Adipocyte (in vitro differentiated cells): ENCODE results near the gene IL19.
A peak's percentile ranks its signal among the peaks of the same experiment; 100 is the strongest.

Experiments
- DNase-seq: peaks from one replicate; pipeline ENCODE4 v3.0.0-alpha.2; 2015; ENCODE audit warnings: low read depth
- H3K27me3 ChIP-seq: replicated peaks from 2 replicates; pipeline ENCODE4 v1.7.0; 2013; ENCODE audit warnings: mild to moderate bottlenecking, low read length, moderate library complexity; ENCODE audit not compliant: control insufficient read depth, insufficient read depth
- H3K36me3 ChIP-seq: 2 replicates; pipeline ENCODE4 v1.7.0; 2013; ENCODE audit warnings: low read length, mild to moderate bottlenecking, moderate library complexity; ENCODE audit not compliant: control insufficient read depth, insufficient read depth, severe bottlenecking
- H3K4me1 ChIP-seq: 2 replicates; pipeline ENCODE4 v1.7.0; 2013; ENCODE audit warnings: mild to moderate bottlenecking, low read length, moderate library complexity; ENCODE audit not compliant: control insufficient read depth, insufficient read depth
- H3K4me3 ChIP-seq: 2 replicates; pipeline ENCODE4 v1.7.0; 2013; ENCODE audit warnings: mild to moderate bottlenecking, low read length, moderate library complexity
- H3K9ac ChIP-seq: 2 replicates; pipeline ENCODE4 v1.7.0; 2013; ENCODE audit warnings: mild to moderate bottlenecking, low read length, moderate library complexity
- H3K9me3 ChIP-seq: 2 replicates; pipeline ENCODE4 v1.7.0; 2013; ENCODE audit warnings: mild to moderate bottlenecking, low read length, moderate library complexity; ENCODE audit not compliant: control insufficient read depth

IL19 gene

GRCh38 chr1:206887701-206888100 lies 117.1 kb downstream of the IL19 start:
- Histone ChIP-seq H3K27me3 (no peaks in the 10 kb centered on the region), H3K4me1 (peaks cover 57% of the 10 kb centered on the region), H3K9me3 (no peaks in the 10 kb centered on the region), H3K4me3 (no peak overlapping the region), H3K9ac (no peak overlapping the region), H3K36me3 (no peaks in the 10 kb centered on the region)
- DNase-seq: peak; percentile 15

- peak; percentile 15 for DNase-seq
- no peaks in the 10 kb centered on the region for H3K27me3 ChIP-seq
- no peaks in the 10 kb centered on the region for H3K36me3 ChIP-seq
- H3K4me3 ChIP-seq: no peak overlapping the region
- no peak overlapping the region for H3K9ac ChIP-seq
- H3K4me1 ChIP-seq: peaks cover 55% of the 10 kb centered on the region
- H3K9me3 ChIP-seq: no peaks in the 10 kb centered on the region
Measured at GRCh38 chr1:206890125-206891060, 119.8 kb downstream of the IL19 start.

DNA sequence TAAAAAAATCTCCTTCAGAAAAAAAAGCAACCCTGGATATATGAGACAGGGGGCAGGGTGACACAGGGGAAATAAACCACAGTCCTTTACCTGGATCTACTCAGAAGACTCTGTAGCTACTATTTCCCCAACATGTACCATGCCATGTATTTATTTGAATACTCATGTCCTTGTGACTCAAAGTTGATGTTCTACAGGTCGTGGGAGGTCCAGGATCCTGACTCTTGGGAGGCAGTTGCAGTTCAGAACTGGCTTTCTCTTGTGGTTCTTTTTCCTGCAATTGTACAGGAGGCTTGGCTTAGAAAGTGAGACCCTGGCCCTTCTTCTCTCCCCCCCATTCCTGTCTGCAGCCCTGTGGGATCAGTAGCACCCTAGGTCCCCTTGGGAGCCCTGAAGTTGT lies 120.8 kb downstream of the IL19 start:
- no peak for DNase-seq
- no peak overlapping the region for H3K4me3 ChIP-seq

More for the DNA sequence above, 120.8 kb downstream of the IL19 start:
- Histone ChIP-seq H3K9ac (no peak overlapping the region), H3K9me3 (no peaks in the 10 kb centered on the region), H3K27me3 (no peaks in the 10 kb centered on the region), H3K4me1 (peaks cover 61% of the 10 kb centered on the region), H3K36me3 (no peaks in the 10 kb centered on the region)
